HCT116 (cell line): ENCODE data around the gene ZFHX3. TPM values are rescaled to one million over a fixed set of nuclear protein-coding genes. Genes with fewer than 3 reads are reported as not detected.

Source experiments
- ATAC-seq: fragments of 200-7000 bp; cut with Tn5 transposase; 2 replicates; pipeline ENCODE4 v1.9.1; 2020; ENCODE audit warnings: mild to moderate bottlenecking, moderate library complexity
- BruUV-seq: library from RNA; stranded (reverse); fragments of 400-500 nt; replicated peaks from 2 replicates; lab custom pipeline; 2021; lab: Mats Ljungman, UMichigan
- CTCF ChIA-PET: fragments of 300-600 bp; sonication (Branson Sonifier 250); formaldehyde crosslinking; loops from one replicate; lab custom pipeline; 2021; ENCODE audit warnings: antibody characterized with exemption; lab: Charles Lee
- POLR2A ChIA-PET: fragments of 300-600, 350-600 bp; sonication (Branson Sonifier 250); formaldehyde crosslinking; loops from one replicate; lab custom pipeline; 2021; ENCODE audit warnings: antibody characterized with exemption; lab: Charles Lee
- RAD21 ChIA-PET, 2 experiments: fragments of 300-600 bp; sonication (Branson Sonifier 250); formaldehyde crosslinking; loops; one replicate each; lab custom pipeline; 2023; ENCODE audit warnings: low total read pairs in 2 of 2; ENCODE audit not compliant: uncharacterized antibody in 2 of 2, unreplicated experiment in 2 of 2, low non-redundant PET in 1 of 2; lab: Charles Lee
- DNase-seq: peaks from one replicate; pipeline ENCODE4 v3.0.0-alpha.2; 2010; ENCODE audit warnings: low read depth, low spot score
- H2AFZ ChIP-seq: fragments of 200-600 bp; shearing (Covaris generic), sonication (generic); 2 replicates; pipeline ENCODE4 v1.6.1; 2017; ENCODE audit warnings: low read depth, mixed run types, mixed read lengths, antibody characterized with exemption, low read length; ENCODE audit not compliant: poor library complexity, severe bottlenecking
- H3K27ac ChIP-seq: 2 replicates; pipeline ENCODE4 v1.5.1; 2012; ENCODE audit warnings: low read depth, low read length
- H3K27me3 ChIP-seq: fragments of 200-600 bp; sonication (generic); 2 replicates; pipeline ENCODE4 v1.6.1; 2016; ENCODE audit warnings: mixed run types, low read length, mixed read lengths; ENCODE audit not compliant: insufficient read depth
- H3K36me3 ChIP-seq, 2 experiments: fragments of 200-500 bp in 1 of 2; fragments of 200-600 bp in 1 of 2; sonication (Bioruptor generic) in 1 of 2; sonication (generic) in 1 of 2; 2 replicates each; pipeline versions ENCODE4 v1.5.1 to v1.6.1; 2014 to 2016; ENCODE audit warnings: low read length in 2 of 2, inconsistent platforms in 1 of 2, mixed read lengths in 1 of 2, mixed run types in 1 of 2; ENCODE audit not compliant: insufficient read depth in 2 of 2, control insufficient read depth in 1 of 2
- H3K4me1 ChIP-seq, 2 experiments: fragments of 200-600 bp in 1 of 2; sonication (generic) in 1 of 2; 2 replicates each; pipeline versions ENCODE4 v1.5.1 to v1.6.1; 2012 to 2017; ENCODE audit warnings: low read length in 2 of 2, inconsistent platforms in 1 of 2, mild to moderate bottlenecking in 1 of 2, mixed read lengths in 1 of 2, mixed run types in 1 of 2, moderate library complexity in 1 of 2; ENCODE audit not compliant: insufficient read depth in 2 of 2, control insufficient read depth in 1 of 2
- H3K4me2 ChIP-seq: fragments of 200-600 bp; sonication (generic); 2 replicates; pipeline ENCODE4 v1.6.1; 2017; ENCODE audit warnings: mixed run types, low read length, mixed read lengths
- H3K4me3 ChIP-seq, 2 experiments: fragments of 200-600 bp in 1 of 2; sonication (generic) in 1 of 2; replicated peaks in 1 of 2; 2 replicates each; pipeline ENCODE4 v1.5.1; 2011 to 2016; ENCODE audit warnings: low read length in 2 of 2, control low read depth in 1 of 2, low read depth in 1 of 2, mild to moderate bottlenecking in 1 of 2, mixed read lengths in 1 of 2, mixed run types in 1 of 2
- H3K79me2 ChIP-seq: fragments of 200-600 bp; sonication (generic); 2 replicates; pipeline ENCODE4 v1.6.1; 2017; ENCODE audit warnings: mild to moderate bottlenecking, mixed run types, low read length, moderate library complexity, mixed read lengths; ENCODE audit not compliant: insufficient read depth
- H3K9ac ChIP-seq: fragments of 200-600 bp; sonication (generic); 2 replicates; pipeline ENCODE4 v1.6.1; 2016; ENCODE audit warnings: low read length, mixed read lengths
- H3K9me2 ChIP-seq: fragments of 200-600 bp; sonication (generic), shearing (Covaris generic); 2 replicates; pipeline ENCODE4 v1.6.1; 2017; ENCODE audit warnings: mixed run types, mild to moderate bottlenecking, moderate library complexity; ENCODE audit not compliant: insufficient read depth
- H3K9me3 ChIP-seq, 2 experiments: fragments of 200-500 bp in 1 of 2; fragments of 200-600 bp in 1 of 2; sonication (Bioruptor generic) in 1 of 2; sonication (generic) in 1 of 2; 2 replicates each; pipeline ENCODE4 v1.6.1; 2014 to 2017; ENCODE audit warnings: low read length in 2 of 2, mixed read lengths in 2 of 2, inconsistent platforms in 1 of 2, low read depth in 1 of 2, mild to moderate bottlenecking in 1 of 2, mixed run types in 1 of 2, moderate library complexity in 1 of 2; ENCODE audit not compliant: control insufficient read depth in 1 of 2, insufficient read depth in 1 of 2
- H4K20me1 ChIP-seq: fragments of 200-600 bp; sonication (generic), shearing (Covaris generic); 2 replicates; pipeline ENCODE4 v1.6.1; 2017; ENCODE audit warnings: mixed run types, mild to moderate bottlenecking, moderate library complexity; ENCODE audit not compliant: insufficient read depth
- CBX3 ChIP-seq: IDR thresholded peaks from 2 replicates; pipeline ENCODE4 v1.6.1; 2012; ENCODE audit warnings: low read depth
- ELF1 ChIP-seq: IDR thresholded peaks from 2 replicates; pipeline ENCODE4 v1.6.1; 2012; ENCODE audit warnings: low read depth, borderline replicate concordance
- POLR2A ChIP-seq: IDR thresholded peaks from 2 replicates; pipeline ENCODE4 v1.7.0; 2011; ENCODE audit warnings: borderline replicate concordance; ENCODE audit not compliant: insufficient read depth, insufficient read length; ENCODE audit errors: extremely low read depth
- POLR2AphosphoS5 ChIP-seq: IDR thresholded peaks from 2 replicates; pipeline ENCODE4 v1.6.1; 2011; ENCODE audit warnings: mild to moderate bottlenecking, low read depth, low read length, moderate library complexity
- SP1 ChIP-seq: IDR thresholded peaks from 2 replicates; pipeline ENCODE4 v1.6.1; 2012; ENCODE audit warnings: low read depth
- SRF ChIP-seq: IDR thresholded peaks from 2 replicates; pipeline ENCODE4 v1.6.1; 2012; ENCODE audit warnings: low read depth
- ZFX ChIP-seq: fragments of 450-650 bp; IDR thresholded peaks from 2 replicates; pipeline ENCODE4 v1.6.1; 2017
- intact Hi-C: fragments of 100-400 bp; cut with micrococcal nuclease; formaldehyde crosslinking; loops from 2 replicates; pipeline ENCODE4 v1.10.0; 2022
- total RNA-seq: library from RNA; stranded (reverse); gene quantifications from one replicate; pipeline ENCODE4 v1.2.1, GENCODE V29; 2021; ENCODE audit not compliant: unreplicated experiment
- TF ChIP-seq, protein P1 (sequence below): IDR thresholded peaks from 2 replicates; pipeline ENCODE4 v1.6.1; 2012
- TF ChIP-seq, protein P2 (sequence below): IDR thresholded peaks from 2 replicates; pipeline ENCODE4 v1.6.1; 2011; ENCODE audit warnings: mild to moderate bottlenecking, low read length, moderate library complexity; ENCODE audit not compliant: insufficient replicate concordance; ENCODE audit errors: extremely low read depth
- TF ChIP-seq, protein P3 (sequence below), 3 experiments: fragments of 200-600 bp in 1 of 3; sonication (generic) in 1 of 3; IDR thresholded peaks in 2 of 3; conservative IDR thresholded peaks in 1 of 3; 2 replicates each; pipeline ENCODE4 v1.5.1; 2012 to 2017; ENCODE audit warnings: low read depth in 2 of 3, low read length in 2 of 3, antibody characterized with exemption in 1 of 3, borderline replicate concordance in 1 of 3, control low read depth in 1 of 3, mild to moderate bottlenecking in 1 of 3, mixed read lengths in 1 of 3, mixed run types in 1 of 3, moderate library complexity in 1 of 3; ENCODE audit not compliant: insufficient read depth in 1 of 3
- TF ChIP-seq, protein P4 (sequence below): IDR thresholded peaks from 2 replicates; pipeline ENCODE4 v1.6.1; 2012; ENCODE audit warnings: low read depth

Gene ZFHX3
- total RNA-seq, 1 experiment from 2014 or later, result 6.3 TPM

- TF ChIP-seq, protein P1, sequence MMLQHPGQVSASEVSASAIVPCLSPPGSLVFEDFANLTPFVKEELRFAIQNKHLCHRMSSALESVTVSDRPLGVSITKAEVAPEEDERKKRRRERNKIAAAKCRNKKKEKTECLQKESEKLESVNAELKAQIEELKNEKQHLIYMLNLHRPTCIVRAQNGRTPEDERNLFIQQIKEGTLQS, result no peak
- TF ChIP-seq ELF1, result no peak
- TF ChIP-seq CBX3, result no peak
- TF ChIP-seq POLR2AphosphoS5, result no peak
- TF ChIP-seq, protein P2, sequence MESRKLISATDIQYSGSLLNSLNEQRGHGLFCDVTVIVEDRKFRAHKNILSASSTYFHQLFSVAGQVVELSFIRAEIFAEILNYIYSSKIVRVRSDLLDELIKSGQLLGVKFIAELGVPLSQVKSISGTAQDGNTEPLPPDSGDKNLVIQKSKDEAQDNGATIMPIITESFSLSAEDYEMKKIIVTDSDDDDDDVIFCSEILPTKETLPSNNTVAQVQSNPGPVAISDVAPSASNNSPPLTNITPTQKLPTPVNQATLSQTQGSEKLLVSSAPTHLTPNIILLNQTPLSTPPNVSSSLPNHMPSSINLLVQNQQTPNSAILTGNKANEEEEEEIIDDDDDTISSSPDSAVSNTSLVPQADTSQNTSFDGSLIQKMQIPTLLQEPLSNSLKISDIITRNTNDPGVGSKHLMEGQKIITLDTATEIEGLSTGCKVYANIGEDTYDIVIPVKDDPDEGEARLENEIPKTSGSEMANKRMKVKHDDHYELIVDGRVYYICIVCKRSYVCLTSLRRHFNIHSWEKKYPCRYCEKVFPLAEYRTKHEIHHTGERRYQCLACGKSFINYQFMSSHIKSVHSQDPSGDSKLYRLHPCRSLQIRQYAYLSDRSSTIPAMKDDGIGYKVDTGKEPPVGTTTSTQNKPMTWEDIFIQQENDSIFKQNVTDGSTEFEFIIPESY, result no peak
- TF ChIP-seq ZFX, result no peak
- TF ChIP-seq, protein P3, sequence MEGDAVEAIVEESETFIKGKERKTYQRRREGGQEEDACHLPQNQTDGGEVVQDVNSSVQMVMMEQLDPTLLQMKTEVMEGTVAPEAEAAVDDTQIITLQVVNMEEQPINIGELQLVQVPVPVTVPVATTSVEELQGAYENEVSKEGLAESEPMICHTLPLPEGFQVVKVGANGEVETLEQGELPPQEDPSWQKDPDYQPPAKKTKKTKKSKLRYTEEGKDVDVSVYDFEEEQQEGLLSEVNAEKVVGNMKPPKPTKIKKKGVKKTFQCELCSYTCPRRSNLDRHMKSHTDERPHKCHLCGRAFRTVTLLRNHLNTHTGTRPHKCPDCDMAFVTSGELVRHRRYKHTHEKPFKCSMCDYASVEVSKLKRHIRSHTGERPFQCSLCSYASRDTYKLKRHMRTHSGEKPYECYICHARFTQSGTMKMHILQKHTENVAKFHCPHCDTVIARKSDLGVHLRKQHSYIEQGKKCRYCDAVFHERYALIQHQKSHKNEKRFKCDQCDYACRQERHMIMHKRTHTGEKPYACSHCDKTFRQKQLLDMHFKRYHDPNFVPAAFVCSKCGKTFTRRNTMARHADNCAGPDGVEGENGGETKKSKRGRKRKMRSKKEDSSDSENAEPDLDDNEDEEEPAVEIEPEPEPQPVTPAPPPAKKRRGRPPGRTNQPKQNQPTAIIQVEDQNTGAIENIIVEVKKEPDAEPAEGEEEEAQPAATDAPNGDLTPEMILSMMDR (IDR thresholded peaks at IDR 0.05 in 2 of 3, conservative IDR thresholded peaks at IDR 0.05 in 1 of 3; ENCODE audit: borderline replicate concordance in 1 of 3, insufficient read depth in 1 of 3, low read depth in 2 of 3, low read length in 2 of 3), result no peak
- no peak for TF ChIP-seq SP1
- TF ChIP-seq POLR2A, result no peak
- TF ChIP-seq SRF, result no peak
- TF ChIP-seq, protein P4, sequence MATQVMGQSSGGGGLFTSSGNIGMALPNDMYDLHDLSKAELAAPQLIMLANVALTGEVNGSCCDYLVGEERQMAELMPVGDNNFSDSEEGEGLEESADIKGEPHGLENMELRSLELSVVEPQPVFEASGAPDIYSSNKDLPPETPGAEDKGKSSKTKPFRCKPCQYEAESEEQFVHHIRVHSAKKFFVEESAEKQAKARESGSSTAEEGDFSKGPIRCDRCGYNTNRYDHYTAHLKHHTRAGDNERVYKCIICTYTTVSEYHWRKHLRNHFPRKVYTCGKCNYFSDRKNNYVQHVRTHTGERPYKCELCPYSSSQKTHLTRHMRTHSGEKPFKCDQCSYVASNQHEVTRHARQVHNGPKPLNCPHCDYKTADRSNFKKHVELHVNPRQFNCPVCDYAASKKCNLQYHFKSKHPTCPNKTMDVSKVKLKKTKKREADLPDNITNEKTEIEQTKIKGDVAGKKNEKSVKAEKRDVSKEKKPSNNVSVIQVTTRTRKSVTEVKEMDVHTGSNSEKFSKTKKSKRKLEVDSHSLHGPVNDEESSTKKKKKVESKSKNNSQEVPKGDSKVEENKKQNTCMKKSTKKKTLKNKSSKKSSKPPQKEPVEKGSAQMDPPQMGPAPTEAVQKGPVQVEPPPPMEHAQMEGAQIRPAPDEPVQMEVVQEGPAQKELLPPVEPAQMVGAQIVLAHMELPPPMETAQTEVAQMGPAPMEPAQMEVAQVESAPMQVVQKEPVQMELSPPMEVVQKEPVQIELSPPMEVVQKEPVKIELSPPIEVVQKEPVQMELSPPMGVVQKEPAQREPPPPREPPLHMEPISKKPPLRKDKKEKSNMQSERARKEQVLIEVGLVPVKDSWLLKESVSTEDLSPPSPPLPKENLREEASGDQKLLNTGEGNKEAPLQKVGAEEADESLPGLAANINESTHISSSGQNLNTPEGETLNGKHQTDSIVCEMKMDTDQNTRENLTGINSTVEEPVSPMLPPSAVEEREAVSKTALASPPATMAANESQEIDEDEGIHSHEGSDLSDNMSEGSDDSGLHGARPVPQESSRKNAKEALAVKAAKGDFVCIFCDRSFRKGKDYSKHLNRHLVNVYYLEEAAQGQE, result no peak
- H3K27ac ChIP-seq, result no peak overlapping the region
- no peak overlapping the region for H3K9ac ChIP-seq
- H3K27me3 ChIP-seq, result no peaks in the 10 kb centered on the region
- DNase-seq, result no peak
- no peaks in the 10 kb centered on the region for H3K9me2 ChIP-seq
- H3K4me3 ChIP-seq, result no peak overlapping the region
- ChIA-PET RAD21 (no interaction called here), POLR2A (no interaction called here), CTCF (no interaction called here)
- intact Hi-C loops, result no loop called here
- no peaks in the 10 kb centered on the region for H3K79me2 ChIP-seq
- no peaks in the 10 kb centered on the region; a peak in 1 of 4 replicates for H3K36me3 ChIP-seq
- ATAC-seq, result no peak
- no peak overlapping the region for H2AFZ ChIP-seq
- no peak overlapping the region for H3K4me2 ChIP-seq
- no peaks in the 10 kb centered on the region for H4K20me1 ChIP-seq
- no peaks in the 10 kb centered on the region for H3K4me1 ChIP-seq
- no peaks in the 10 kb centered on the region for H3K9me3 ChIP-seq
- no TSS peak for BruUV-seq
Observed at GRCh38 chr16:72794319-72794718, 253.6 kb downstream of the ZFHX3 start.
